Skeletal muscle tissue (tissue), 4 donors: Measurements from ENCODE around the gene NAALAD2. TPM values are rescaled to one million over a fixed set of nuclear protein-coding genes. Genes with fewer than 3 reads are reported as not detected.
A peak's percentile ranks its signal among the peaks of the same experiment; 100 is the strongest.
"Not testable (repeated sequence)": the region's sequence is repeated elsewhere in the genome, so short reads cannot be mapped to it uniquely, and the experiment has no call there.

ENCODE experiments used
- H3K27ac ChIP-seq: one replicate; pipeline ENCODE4 v1.7.0; 2013; ENCODE audit warnings: mild to moderate bottlenecking, low read depth, low read length, inconsistent platforms
- H3K27me3 ChIP-seq, 3 donors: one replicate each; pipeline ENCODE4 v1.7.0; 2013; ENCODE audit warnings: low read length in 3 of 3; ENCODE audit not compliant: control insufficient read depth in 3 of 3, insufficient read depth in 3 of 3
- H3K36me3 ChIP-seq, 3 donors: one replicate each; pipeline ENCODE4 v1.7.0; 2013; ENCODE audit warnings: low read length in 3 of 3; ENCODE audit not compliant: control insufficient read depth in 3 of 3, insufficient read depth in 3 of 3
- H3K4me1 ChIP-seq, 3 donors: one replicate each; pipeline ENCODE4 v1.7.0; 2013; ENCODE audit warnings: low read length in 3 of 3, mild to moderate bottlenecking in 3 of 3; ENCODE audit not compliant: control insufficient read depth in 3 of 3, insufficient read depth in 3 of 3
- H3K4me3 ChIP-seq, 3 donors: one replicate each; pipeline ENCODE4 v1.7.0; 2013; ENCODE audit warnings: low read length in 3 of 3
- H3K9ac ChIP-seq, 3 donors: one replicate each; pipeline ENCODE4 v1.7.0; 2013; ENCODE audit warnings: low read length in 3 of 3, mild to moderate bottlenecking in 3 of 3, moderate library complexity in 2 of 3, low read depth in 1 of 3
- H3K9me3 ChIP-seq, 3 donors: one replicate each; pipeline ENCODE4 v1.7.0; 2013; ENCODE audit warnings: low read length in 3 of 3; ENCODE audit not compliant: control insufficient read depth in 3 of 3
- total RNA-seq: library from RNA; depleted of rRNA; stranded (reverse); fragments of >200 nt; gene quantifications from one replicate; pipeline ENCODE4 v1.2.3, GENCODE V29; 2014
- donor health status: Osteomylitis.

The NAALAD2 gene
- total RNA-seq, 1 donor from 2014 or later = 4.2 TPM

- no peak overlapping the region for H3K27ac ChIP-seq
- H3K9me3 ChIP-seq = no peaks in the 10 kb centered on the region
- no peaks in the 10 kb centered on the region for H3K36me3 ChIP-seq
- H3K9ac ChIP-seq = peak overlapping the region in 2 of 3 donors; percentile 58 to 73
- H3K4me1 ChIP-seq = peaks cover 0 to 8% (median 0%) of the 10 kb centered on the region in 3 donors
- peak overlapping the region; percentile 69 to 78 (median 71) for H3K4me3 ChIP-seq
- peaks cover 0 to 8% (median 7%) of the 10 kb centered on the region in 3 donors for H3K27me3 ChIP-seq
Measured at GRCh38 chr11:90133560-90134477, 644 bp upstream of the NAALAD2 start.

- H3K27ac ChIP-seq = no peak overlapping the region
- H3K9ac ChIP-seq = peak overlapping the region in 2 of 3 donors; percentile 58 to 73
- peaks cover 0 to 8% (median 0%) of the 10 kb centered on the region in 3 donors for H3K4me1 ChIP-seq
- H3K4me3 ChIP-seq = peak overlapping the region; percentile 69 to 78 (median 71)
- no peaks in the 10 kb centered on the region for H3K9me3 ChIP-seq
- peaks cover 0 to 8% (median 7%) of the 10 kb centered on the region in 3 donors for H3K27me3 ChIP-seq
- H3K36me3 ChIP-seq = no peaks in the 10 kb centered on the region
Measured at GRCh38 chr11:90135016-90135415, 553 bp downstream of the NAALAD2 start.

GRCh38 chr11:90148900-90149299, 14.4 kb downstream of the NAALAD2 start:
- Histone ChIP-seq H3K4me1 (no peaks in the 10 kb centered on the region), H3K27ac (no peak overlapping the region), H3K9me3 (no peaks in the 10 kb centered on the region), H3K27me3 (no peaks in the 10 kb centered on the region), H3K36me3 (no peaks in the 10 kb centered on the region), H3K9ac (no peak overlapping the region), H3K4me3 (no peak overlapping the region)

DNA sequence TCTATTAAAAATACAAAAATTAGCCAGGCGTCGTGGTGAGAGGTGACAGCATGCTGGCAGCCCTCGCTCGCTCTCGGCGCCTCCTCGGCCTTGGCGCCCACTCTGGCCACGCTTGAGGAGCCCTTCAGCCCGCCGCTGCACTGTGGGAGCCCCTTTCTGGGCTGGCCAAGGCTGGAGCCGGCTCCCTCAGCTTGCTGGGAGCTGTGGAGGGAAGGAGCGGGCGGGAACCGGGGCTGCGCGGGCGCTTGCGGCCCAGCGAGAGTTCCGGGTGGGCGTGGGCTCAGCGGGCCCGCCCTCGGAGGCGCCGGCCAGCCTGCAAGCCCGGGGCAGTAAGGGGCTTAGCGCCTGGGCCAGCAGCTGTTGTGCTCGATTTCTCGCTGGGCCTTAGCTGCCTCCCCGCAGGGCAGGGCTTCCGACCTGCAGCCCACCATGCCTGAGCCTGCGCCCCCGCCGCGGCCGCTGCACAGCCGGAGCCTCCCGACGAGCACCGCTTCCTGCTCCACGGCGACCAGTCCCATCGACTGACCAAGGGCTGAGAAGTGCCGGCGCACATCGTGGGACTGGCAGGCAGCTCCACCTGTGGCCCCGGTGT, 32.6 kb downstream of the NAALAD2 start:
- not testable (repeated sequence) for H3K36me3 ChIP-seq, H3K4me1 ChIP-seq, H3K9me3 ChIP-seq, H3K9ac ChIP-seq, H3K27me3 ChIP-seq, H3K4me3 ChIP-seq, H3K27ac ChIP-seq

DNA sequence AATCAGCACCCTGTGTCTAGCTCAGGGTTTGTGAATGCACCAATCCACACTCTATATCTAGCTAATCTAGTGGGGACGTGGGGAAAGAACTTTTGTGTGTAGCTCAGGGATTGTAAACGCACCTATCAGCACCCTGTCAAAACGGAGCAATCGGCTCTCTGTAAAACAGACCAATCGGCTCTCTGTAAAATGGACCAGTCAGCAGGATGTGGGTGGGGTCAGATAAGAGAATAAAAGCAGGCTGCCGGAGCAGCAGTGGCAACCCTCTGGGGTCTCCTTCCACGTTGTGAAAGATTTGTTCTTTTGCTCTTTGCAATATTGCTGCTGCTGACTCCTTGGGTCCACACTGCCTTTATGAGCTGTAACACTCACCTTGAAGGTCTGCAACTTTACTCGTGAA, 33.2 kb downstream of the NAALAD2 start:
- H3K9me3 ChIP-seq, H3K4me3 ChIP-seq, H3K4me1 ChIP-seq, H3K9ac ChIP-seq, H3K27me3 ChIP-seq, H3K27ac ChIP-seq, H3K36me3 ChIP-seq: not testable (repeated sequence)

DNA sequence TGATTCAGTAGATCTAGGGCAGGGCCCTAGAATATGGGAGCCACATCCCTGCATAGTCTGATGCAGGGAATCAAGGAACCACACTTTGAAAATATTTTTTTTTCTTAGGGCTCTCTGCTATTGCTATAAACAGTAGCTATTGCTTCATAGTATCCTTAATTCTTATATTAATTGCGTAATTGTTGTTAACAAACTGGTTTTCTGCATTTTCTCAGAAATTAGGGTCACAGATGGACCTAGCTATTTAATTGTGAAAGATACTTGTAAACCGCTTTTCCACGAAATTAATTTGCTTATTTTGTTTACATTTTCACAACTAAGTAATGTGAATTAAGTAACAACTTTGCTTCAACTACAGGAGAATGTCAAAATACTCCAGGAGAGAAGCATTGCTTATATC, 34.1 kb downstream of the NAALAD2 start:
- H3K4me3 ChIP-seq = no peak overlapping the region

GRCh38 chr11:90171359-90171758, 36.9 kb downstream of the NAALAD2 start:
- Histone ChIP-seq H3K27ac (no peak overlapping the region), H3K36me3 (peaks cover 0 to 4% (median 0%) of the 10 kb centered on the region in 3 donors), H3K4me3 (no peak overlapping the region), H3K9me3 (no peaks in the 10 kb centered on the region), H3K27me3 (no peaks in the 10 kb centered on the region), H3K4me1 (no peaks in the 10 kb centered on the region), H3K9ac (no peak overlapping the region)

More for the DNA sequence above, 34.1 kb downstream of the NAALAD2 start:
- H3K4me1 ChIP-seq = no peaks in the 10 kb centered on the region
- no peaks in the 10 kb centered on the region for H3K27me3 ChIP-seq
- H3K9ac ChIP-seq = no peak overlapping the region
- H3K9me3 ChIP-seq = no peaks in the 10 kb centered on the region
- peaks cover 0 to 4% (median 0%) of the 10 kb centered on the region in 3 donors for H3K36me3 ChIP-seq
- H3K27ac ChIP-seq = no peak overlapping the region

GRCh38 chr11:90176069-90176468, 41.6 kb downstream of the NAALAD2 start:
- Histone ChIP-seq H3K4me3 (no peak overlapping the region), H3K36me3 (peaks cover 0 to 4% (median 0%) of the 10 kb centered on the region in 3 donors), H3K9me3 (no peaks in the 10 kb centered on the region), H3K27me3 (no peaks in the 10 kb centered on the region), H3K9ac (no peak overlapping the region), H3K27ac (no peak overlapping the region), H3K4me1 (no peaks in the 10 kb centered on the region)

GRCh38 chr11:90178751-90179150, 44.3 kb downstream of the NAALAD2 start:
- H3K27me3 ChIP-seq = no peaks in the 10 kb centered on the region
- no peak overlapping the region for H3K4me3 ChIP-seq
- peaks cover 0 to 4% (median 0%) of the 10 kb centered on the region in 3 donors for H3K36me3 ChIP-seq
- no peaks in the 10 kb centered on the region for H3K4me1 ChIP-seq
- H3K27ac ChIP-seq = no peak overlapping the region
- H3K9ac ChIP-seq = no peak overlapping the region
- H3K9me3 ChIP-seq = no peaks in the 10 kb centered on the region

DNA sequence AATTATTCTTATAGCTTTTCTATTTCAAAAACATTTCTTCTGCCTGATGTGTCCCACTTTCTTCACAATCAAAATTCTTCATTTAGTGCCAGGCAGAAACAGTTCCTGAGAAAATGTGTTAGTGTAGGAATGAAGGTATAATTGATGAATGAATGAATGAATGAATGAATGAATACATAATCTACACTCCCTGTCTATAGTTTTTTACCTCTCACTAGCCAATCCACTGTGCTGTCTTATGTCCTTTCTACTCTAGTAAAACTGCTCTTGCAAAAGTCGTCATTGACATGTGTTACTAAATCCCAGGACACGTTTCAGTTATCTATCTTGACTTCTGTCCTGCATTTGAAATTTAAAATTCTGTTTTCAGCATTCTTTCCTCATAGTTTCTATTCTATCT, 45.5 kb downstream of the NAALAD2 start:
- H3K9ac ChIP-seq = no peak overlapping the region
- H3K27ac ChIP-seq = no peak overlapping the region
- H3K27me3 ChIP-seq = no peaks in the 10 kb centered on the region
- H3K4me1 ChIP-seq = no peaks in the 10 kb centered on the region
- no peaks in the 10 kb centered on the region for H3K9me3 ChIP-seq
- no peak overlapping the region for H3K4me3 ChIP-seq
- H3K36me3 ChIP-seq = peaks cover 0 to 4% (median 0%) of the 10 kb centered on the region in 3 donors
